Measurements from ENCODE around the gene PPM1E. TPM values are rescaled to one million over a fixed set of nuclear protein-coding genes. Genes with fewer than 3 reads are reported as not detected.
"Not testable (repeated sequence)": the region's sequence is repeated elsewhere in the genome, so short reads cannot be mapped to it uniquely, and the experiment has no call there.

The PPM1E gene
- total and polyA plus RNA-seq, 8 donors = 0.09 to 1.3 (median 0.42) TPM

DNA sequence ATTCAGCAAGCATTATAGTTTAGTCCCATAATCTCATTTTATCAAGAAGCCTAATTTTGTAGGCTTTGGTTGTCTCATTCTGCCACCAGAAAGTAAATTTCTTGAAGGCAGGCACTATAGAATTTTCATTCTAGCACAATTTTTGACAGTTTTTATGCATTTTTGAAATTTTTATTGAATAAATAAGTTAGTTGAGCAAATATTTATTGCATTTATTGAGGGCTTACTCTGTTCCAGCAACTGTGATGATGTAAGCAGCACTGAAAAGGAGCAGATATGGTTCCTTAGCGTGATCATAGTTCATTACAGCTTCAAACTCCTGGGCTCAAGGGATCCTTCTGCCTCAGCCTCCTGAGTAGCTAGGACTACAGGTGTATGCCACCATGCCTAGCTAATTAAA lies 34.2 kb downstream of the PPM1E start:
- no peak for ATAC-seq
- no peak for TF ChIP-seq CTCF (IDR thresholded peaks at IDR 0.05)
- Histone ChIP-seq H3K36me3 (no peaks in the 10 kb centered on the region), H3K4me3 (no peak overlapping the region), H3K9me3 (no peaks in the 10 kb centered on the region), H3K27ac (no peak overlapping the region), H3K4me1 (no peaks in the 10 kb centered on the region), H3K27me3 (no peaks in the 10 kb centered on the region)
- FAIRE-seq = no peak
- intact Hi-C loops (cut with DNase I) = no loop called here
- WGBS, 2 donors = 93 to 96% methylated on average over 1 of the region's 1 CpG
- DNase-seq = no peak

GRCh38 chr17:58794508-58794907 lies 38.9 kb downstream of the PPM1E start:
- 79 to 88% methylated on average over 2 of the region's 2 CpGs for WGBS, 2 donors
- FAIRE-seq; H3K27ac ChIP-seq; DNase-seq; H3K27me3 ChIP-seq; ATAC-seq; H3K4me1 ChIP-seq; H3K36me3 ChIP-seq; H3K9me3 ChIP-seq; intact Hi-C loops (cut with DNase I); H3K4me3 ChIP-seq: not testable (repeated sequence)

DNA sequence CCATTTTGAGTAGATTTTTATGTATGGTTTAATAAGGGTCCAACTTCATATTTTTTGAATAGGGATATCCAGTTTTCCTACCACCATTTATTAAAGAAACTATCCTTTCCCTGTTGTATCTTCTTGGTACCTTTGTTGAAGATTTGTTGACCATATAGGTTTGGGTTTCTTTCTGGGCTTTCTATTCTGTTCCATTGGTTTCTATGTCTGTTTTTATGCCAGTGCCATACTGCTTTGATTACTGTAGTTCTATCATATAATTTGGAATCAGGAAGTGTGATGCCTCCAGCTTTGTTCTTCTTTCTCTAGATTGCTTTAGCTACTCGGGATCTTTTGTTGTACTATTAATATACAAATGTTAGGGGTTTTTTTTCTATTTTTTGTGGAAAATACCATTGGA lies 46.5 kb downstream of the PPM1E start:
- Histone ChIP-seq H3K36me3 (no peaks in the 10 kb centered on the region), H3K27ac (no peak overlapping the region), H3K4me1 (no peaks in the 10 kb centered on the region), H3K4me3 (no peak overlapping the region), H3K27me3 (no peaks in the 10 kb centered on the region), H3K9me3 (peaks cover 0 to 4% (median 0%) of the 10 kb centered on the region in 4 donors)
- FAIRE-seq (no peak), ATAC-seq (no peak), DNase-seq (no peak)
- intact Hi-C loops (cut with DNase I) = no loop called here
- WGBS, 2 donors = 56 to 59% methylated on average over 1 of the region's 1 CpG
- no peak for TF ChIP-seq CTCF (IDR thresholded peaks at IDR 0.05)

GRCh38 chr17:58806046-58806445 lies 50.4 kb downstream of the PPM1E start:
- Histone ChIP-seq H3K27ac (no peak overlapping the region), H3K9me3 (peaks cover 0 to 4% (median 0%) of the 10 kb centered on the region in 4 donors), H3K4me3 (no peak overlapping the region), H3K36me3 (no peaks in the 10 kb centered on the region), H3K4me1 (no peaks in the 10 kb centered on the region), H3K27me3 (no peaks in the 10 kb centered on the region)
- 32 to 40% methylated on average over 5 of the region's 5 CpGs for WGBS, 2 donors
- DNase-seq (no peak), FAIRE-seq (no peak), ATAC-seq (no peak)
- no peak for TF ChIP-seq CTCF (IDR thresholded peaks at IDR 0.05)
- intact Hi-C loops (cut with DNase I) = no loop called here

DNA sequence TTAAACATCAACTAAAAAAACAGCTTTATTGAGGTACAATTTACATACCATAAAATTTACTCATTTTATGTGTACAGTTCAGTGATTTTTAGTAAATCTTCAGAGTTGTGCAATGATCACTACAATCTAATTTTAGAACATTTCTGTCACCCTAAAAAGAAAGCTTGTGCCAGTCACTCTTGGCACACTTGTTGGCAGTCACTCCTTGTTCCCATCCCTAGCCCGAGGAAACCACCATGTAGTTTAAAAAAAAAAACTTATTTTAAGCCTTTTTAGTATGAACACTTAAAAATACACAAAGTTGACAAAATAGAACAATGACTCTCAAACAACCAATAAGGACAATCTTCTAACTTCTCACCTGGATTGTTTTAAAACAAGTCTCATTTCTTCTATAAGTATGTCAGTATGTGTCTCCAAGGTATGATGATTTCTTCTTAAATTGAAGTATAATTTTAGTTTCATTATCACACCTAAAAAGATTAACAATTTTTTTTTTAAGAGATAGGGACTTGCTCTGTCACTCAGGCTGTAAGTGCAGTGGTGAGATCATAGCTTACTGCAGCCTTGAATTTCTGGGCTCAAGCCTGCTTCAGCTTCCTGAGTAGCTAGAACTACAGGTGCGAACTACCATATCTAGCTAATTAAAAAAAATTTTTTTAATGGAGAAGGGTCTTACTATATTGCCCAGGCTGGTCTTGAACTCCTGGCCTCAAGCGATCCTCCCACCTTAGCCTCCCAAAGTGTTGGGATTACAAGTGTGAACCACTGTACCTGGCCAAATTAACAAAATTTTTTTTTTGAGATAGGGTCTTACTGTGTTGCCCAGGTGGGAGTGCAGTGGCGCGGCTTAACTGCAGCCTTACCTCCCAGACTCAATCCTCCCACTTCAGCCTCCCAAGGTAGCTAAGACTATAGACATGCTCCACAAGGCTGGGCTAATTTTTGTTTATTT lies 53.2 kb downstream of the PPM1E start:
- ATAC-seq = no peak
- no peaks in the 10 kb centered on the region for H3K27me3 ChIP-seq
- no peak overlapping the region for H3K4me3 ChIP-seq
- TF ChIP-seq CTCF (IDR thresholded peaks at IDR 0.05) = no peak
- FAIRE-seq = no peak
- H3K4me1 ChIP-seq = no peaks in the 10 kb centered on the region
- H3K36me3 ChIP-seq = no peaks in the 10 kb centered on the region
- H3K9me3 ChIP-seq = no peaks in the 10 kb centered on the region
- intact Hi-C loops (cut with DNase I) = no loop called here
- 73 to 76% methylated on average over 5 of the region's 5 CpGs for WGBS, 2 donors
- no peak for DNase-seq
- no peak overlapping the region for H3K27ac ChIP-seq
